ENCODE data around the gene CNTN4.

CNTN4 gene

GRCh38 chr3:2484162-2485026 is 385.7 kb downstream of the CNTN4 start:
- no peak for DNase-seq (ENCODE audit: low read depth in 2 of 2)
- no peak overlapping the region for H3K4me3 ChIP-seq (replicated peaks in 1 of 2; ENCODE audit: low read depth in 2 of 2, low read length in 2 of 2)
- TF ChIP-seq, protein P1, sequence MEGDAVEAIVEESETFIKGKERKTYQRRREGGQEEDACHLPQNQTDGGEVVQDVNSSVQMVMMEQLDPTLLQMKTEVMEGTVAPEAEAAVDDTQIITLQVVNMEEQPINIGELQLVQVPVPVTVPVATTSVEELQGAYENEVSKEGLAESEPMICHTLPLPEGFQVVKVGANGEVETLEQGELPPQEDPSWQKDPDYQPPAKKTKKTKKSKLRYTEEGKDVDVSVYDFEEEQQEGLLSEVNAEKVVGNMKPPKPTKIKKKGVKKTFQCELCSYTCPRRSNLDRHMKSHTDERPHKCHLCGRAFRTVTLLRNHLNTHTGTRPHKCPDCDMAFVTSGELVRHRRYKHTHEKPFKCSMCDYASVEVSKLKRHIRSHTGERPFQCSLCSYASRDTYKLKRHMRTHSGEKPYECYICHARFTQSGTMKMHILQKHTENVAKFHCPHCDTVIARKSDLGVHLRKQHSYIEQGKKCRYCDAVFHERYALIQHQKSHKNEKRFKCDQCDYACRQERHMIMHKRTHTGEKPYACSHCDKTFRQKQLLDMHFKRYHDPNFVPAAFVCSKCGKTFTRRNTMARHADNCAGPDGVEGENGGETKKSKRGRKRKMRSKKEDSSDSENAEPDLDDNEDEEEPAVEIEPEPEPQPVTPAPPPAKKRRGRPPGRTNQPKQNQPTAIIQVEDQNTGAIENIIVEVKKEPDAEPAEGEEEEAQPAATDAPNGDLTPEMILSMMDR (IDR thresholded peaks at IDR 0.05; ENCODE audit: low read depth, low read length), result no peak

DNA sequence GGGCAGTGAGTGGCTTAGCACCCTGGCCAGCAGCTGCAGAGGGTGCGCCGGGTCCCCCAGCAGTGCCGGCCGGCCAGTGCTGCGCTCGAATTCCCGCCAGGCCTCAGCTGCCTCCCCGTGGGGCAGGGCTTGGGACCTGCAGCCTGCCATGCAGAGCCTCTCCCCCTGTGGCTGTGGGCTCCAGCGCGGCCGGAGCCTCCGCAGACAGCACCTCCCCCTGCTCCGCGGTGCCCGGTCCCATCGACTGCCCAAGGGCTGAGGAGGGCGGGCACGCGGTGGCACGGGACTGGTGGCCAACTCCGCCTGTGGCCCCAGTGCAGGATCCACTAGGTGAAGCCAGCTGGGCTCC is 386.3 kb downstream of the CNTN4 start:
- no peak overlapping the region for H3K4me3 ChIP-seq (replicated peaks in 1 of 2; ENCODE audit: low read depth in 2 of 2, low read length in 2 of 2)
- TF ChIP-seq, protein P1 (IDR thresholded peaks at IDR 0.05; ENCODE audit: low read depth, low read length), result no peak
- DNase-seq (ENCODE audit: low read depth in 2 of 2), result no peak

GRCh38 chr3:2495746-2496145 is 397.1 kb downstream of the CNTN4 start:
- no peak for DNase-seq (ENCODE audit: low read depth in 2 of 2)
- H3K4me3 ChIP-seq (replicated peaks in 1 of 2; ENCODE audit: low read depth in 2 of 2, low read length in 2 of 2), result no peak overlapping the region
- TF ChIP-seq, protein P1 (IDR thresholded peaks at IDR 0.05; ENCODE audit: low read depth, low read length), result no peak

DNA sequence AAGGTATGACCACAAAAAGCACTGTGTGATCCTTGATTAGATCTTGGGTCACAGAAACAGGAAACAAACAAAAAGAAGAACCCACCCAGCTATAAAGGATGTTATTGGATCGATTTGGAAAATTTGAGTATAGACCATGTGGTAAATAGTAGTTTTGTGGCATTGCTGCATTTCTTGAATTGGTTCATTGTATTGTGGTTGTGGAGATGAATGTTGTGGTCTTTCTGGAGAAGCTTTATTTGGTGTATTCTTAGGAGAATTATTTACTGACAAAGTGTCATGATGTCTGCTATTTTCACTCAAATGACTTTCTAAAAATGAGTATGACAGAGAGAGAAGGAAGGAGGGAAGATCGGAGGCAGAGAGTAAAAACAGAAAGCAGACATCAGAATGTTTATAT is 406.2 kb downstream of the CNTN4 start:
- no peak for DNase-seq (ENCODE audit: low read depth in 2 of 2)
- no peak overlapping the region for H3K4me3 ChIP-seq (replicated peaks in 1 of 2; ENCODE audit: low read depth in 2 of 2, low read length in 2 of 2)
- TF ChIP-seq, protein P1 (IDR thresholded peaks at IDR 0.05; ENCODE audit: low read depth, low read length), result no peak

GRCh38 chr3:2506776-2507175 is 408.1 kb downstream of the CNTN4 start:
- TF ChIP-seq, protein P1 (IDR thresholded peaks at IDR 0.05; ENCODE audit: low read depth, low read length), result no peak
- no peak for DNase-seq (ENCODE audit: low read depth in 2 of 2)

DNA sequence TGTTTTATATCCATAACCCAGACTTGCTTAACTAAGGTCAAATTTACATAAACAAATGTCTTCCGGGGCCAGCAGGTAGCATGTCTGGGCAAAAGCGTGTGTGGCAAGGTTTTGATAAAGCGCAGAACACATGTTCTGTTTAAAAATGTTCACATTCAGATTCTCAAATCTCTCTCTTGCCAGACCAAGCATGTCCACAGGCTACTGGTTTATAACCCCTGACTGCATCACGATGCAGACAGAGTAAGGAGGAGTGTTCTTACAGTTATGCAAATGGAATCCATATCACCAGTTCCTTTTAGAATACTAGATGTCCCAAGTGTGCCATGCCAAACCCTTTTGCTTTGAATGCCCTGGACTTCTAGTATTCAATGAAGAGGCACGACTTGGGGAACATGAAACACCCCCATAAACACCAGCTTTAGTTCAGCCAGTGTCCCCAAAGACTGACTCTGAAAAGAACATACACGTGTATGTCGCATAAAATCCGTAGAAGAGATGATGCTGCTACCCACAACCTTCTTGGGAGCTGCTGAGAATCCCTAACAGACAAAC is 412.0 kb downstream of the CNTN4 start:
- DNase-seq (ENCODE audit: low read depth in 2 of 2), result no peak
- TF ChIP-seq, protein P1 (IDR thresholded peaks at IDR 0.05; ENCODE audit: low read depth, low read length), result no peak
- no peak overlapping the region for H3K4me3 ChIP-seq (replicated peaks in 1 of 2; ENCODE audit: low read depth in 2 of 2, low read length in 2 of 2)

More at GRCh38 chr3:2506776-2507175, 408.1 kb downstream of the CNTN4 start:
- H3K4me3 ChIP-seq (replicated peaks in 1 of 2; ENCODE audit: low read depth in 2 of 2, low read length in 2 of 2), result no peak overlapping the region

Measured in cardiac fibroblast (primary cell).